HEK293T (cell line): ENCODE results near the gene AMPD3.

Source experiments
- ARNT ChIP-seq: fragments of 450-650 bp; IDR thresholded peaks from 2 replicates; pipeline ENCODE4 v1.6.1; 2017; ENCODE audit warnings: mild to moderate bottlenecking
- BHLHE40 ChIP-seq: fragments of 450-650 bp; IDR thresholded peaks from 2 replicates; pipeline ENCODE4 v1.6.1; 2016; ENCODE audit warnings: mild to moderate bottlenecking, moderate library complexity, borderline replicate concordance
- CTBP1 ChIP-seq: fragments of 450-650 bp; IDR thresholded peaks from 2 replicates; pipeline ENCODE4 v1.6.1; 2016; ENCODE audit warnings: borderline replicate concordance
- ELF4 ChIP-seq: fragments of 450-650 bp; IDR thresholded peaks from 2 replicates; pipeline ENCODE4 v1.6.1; 2017; ENCODE audit warnings: antibody characterized with exemption
- FOXK2 ChIP-seq: fragments of 450-650 bp; IDR thresholded peaks from 2 replicates; pipeline ENCODE4 v1.6.1; 2016; ENCODE audit warnings: mild to moderate bottlenecking
- HDGF ChIP-seq: fragments of 450-650 bp; IDR thresholded peaks from 2 replicates; pipeline ENCODE4 v1.6.1; 2017; ENCODE audit warnings: antibody characterized with exemption, borderline replicate concordance
- LEF1 ChIP-seq: fragments of 450-650 bp; IDR thresholded peaks from 2 replicates; pipeline ENCODE4 v1.6.1; 2017; ENCODE audit warnings: mild to moderate bottlenecking, borderline replicate concordance
- SP1 ChIP-seq: fragments of 450-650 bp; IDR thresholded peaks from 2 replicates; pipeline ENCODE4 v1.6.1; 2017
- SUZ12 ChIP-seq: fragments of 450-650 bp; IDR thresholded peaks from 2 replicates; pipeline ENCODE4 v1.6.1; 2016; ENCODE audit warnings: mild to moderate bottlenecking
- TARDBP ChIP-seq: fragments of 450-650 bp; IDR thresholded peaks from 2 replicates; pipeline ENCODE4 v1.6.1; 2016

DNA sequence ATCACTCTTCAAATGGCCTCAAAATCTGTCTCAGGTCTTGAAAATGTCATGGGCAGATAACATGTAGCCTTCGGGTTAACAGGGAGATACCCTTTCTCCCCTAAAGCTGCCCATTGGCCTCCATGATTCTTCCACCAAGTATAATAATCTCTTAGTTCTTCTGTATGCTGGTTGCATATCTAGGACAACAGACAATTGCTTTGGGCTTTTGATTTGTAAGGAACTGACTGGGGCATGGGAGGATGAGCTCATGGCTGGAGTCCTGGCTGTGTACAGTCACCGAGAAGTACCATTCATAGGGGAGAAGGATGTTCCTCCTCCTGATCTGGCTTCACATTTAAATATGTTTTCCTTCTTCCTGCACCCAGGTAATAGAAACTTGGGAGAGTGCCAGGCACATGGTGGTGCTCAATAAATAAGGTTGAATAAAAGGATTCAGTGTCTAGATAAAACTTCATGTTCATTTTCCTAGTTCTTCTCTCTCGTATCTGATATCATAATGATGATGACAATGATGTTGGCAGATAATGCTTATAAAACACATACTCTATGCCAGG lies 2.8 kb upstream of the AMPD3 start:
- TF ChIP-seq LEF1: no peak
- no peak for TF ChIP-seq SP1
- no peak for TF ChIP-seq HDGF
- no peak for TF ChIP-seq BHLHE40
- TF ChIP-seq FOXK2: no peak
- no peak for TF ChIP-seq SUZ12
- no peak for TF ChIP-seq ARNT
- TF ChIP-seq CTBP1: no peak
- no peak for TF ChIP-seq ELF4
- no peak for TF ChIP-seq TARDBP
